Measurements from ENCODE around the gene CCDC171.
A peak's percentile ranks its signal among the peaks of the same experiment; 100 is the strongest.
"Not testable (repeated sequence)": the region's sequence is repeated elsewhere in the genome, so short reads cannot be mapped to it uniquely, and the experiment has no call there.

CCDC171 gene

GRCh38 chr9:15552636-15553527 is at the start of gene CCDC171:
Gene CCDC171, plus strand, starts transcription at chr9:15553043. Its CDS starts 11,046 bp downstream, at chr9:15564089.
- peak; percentile 60 to 74 for DNase-seq (ENCODE audit: low read depth in 2 of 2)

- DNase-seq (ENCODE audit: low read depth in 2 of 2), result no peak
Measured at GRCh38 chr9:15505921-15506320, 46.9 kb upstream of the CCDC171 start.

- peak; percentile 8 to 50 for DNase-seq (ENCODE audit: low read depth in 2 of 2)
Measured at GRCh38 chr9:15509931-15510788, 42.7 kb upstream of the CCDC171 start.

- DNase-seq (ENCODE audit: low read depth in 2 of 2), result peak; percentile 62 to 72
Measured at GRCh38 chr9:15510789-15511575, 41.9 kb upstream of the CCDC171 start, which contains the start of gene PSIP1. Gene PSIP1, minus strand, starts transcription at chr9:15510970. Its CDS starts 782 bp downstream, at chr9:15510188.

- no peak for DNase-seq (ENCODE audit: low read depth in 2 of 2)
Measured at GRCh38 chr9:15512204-15512603, 40.6 kb upstream of the CCDC171 start.

- no peak for DNase-seq (ENCODE audit: low read depth in 2 of 2)
Measured at GRCh38 chr9:15512889-15513288, 40.0 kb upstream of the CCDC171 start.

GRCh38 chr9:15513335-15513734 is 39.5 kb upstream of the CCDC171 start:
- DNase-seq (ENCODE audit: low read depth in 2 of 2), result no peak

- no peak for DNase-seq (ENCODE audit: low read depth in 2 of 2)
Measured at GRCh38 chr9:15519831-15520230, 33.0 kb upstream of the CCDC171 start.

- DNase-seq (ENCODE audit: low read depth in 2 of 2), result no peak
Measured at GRCh38 chr9:15521254-15521653, 31.6 kb upstream of the CCDC171 start.

GRCh38 chr9:15522130-15522755 is 30.6 kb upstream of the CCDC171 start:
- DNase-seq (ENCODE audit: low read depth in 2 of 2), result no peak

GRCh38 chr9:15524845-15525455 is 27.9 kb upstream of the CCDC171 start:
- no peak for DNase-seq (ENCODE audit: low read depth in 2 of 2)

- DNase-seq (ENCODE audit: low read depth in 2 of 2), result no peak
Measured at GRCh38 chr9:15525958-15526357, 26.9 kb upstream of the CCDC171 start.

- DNase-seq (ENCODE audit: low read depth in 2 of 2), result not testable (repeated sequence)
Measured at GRCh38 chr9:15527035-15527434, 25.8 kb upstream of the CCDC171 start.

- no peak for DNase-seq (ENCODE audit: low read depth in 2 of 2)
Measured at GRCh38 chr9:15529566-15530324, 23.1 kb upstream of the CCDC171 start.

- no peak for DNase-seq (ENCODE audit: low read depth in 2 of 2)
Measured at GRCh38 chr9:15531380-15531779, 21.5 kb upstream of the CCDC171 start.

GRCh38 chr9:15541872-15542271 is 11.0 kb upstream of the CCDC171 start:
- DNase-seq (ENCODE audit: low read depth in 2 of 2), result no peak

GRCh38 chr9:15542624-15543023 is 10.2 kb upstream of the CCDC171 start:
- DNase-seq (ENCODE audit: low read depth in 2 of 2), result no peak

- no peak for DNase-seq (ENCODE audit: low read depth in 2 of 2)
Measured at GRCh38 chr9:15543047-15543813, 9.6 kb upstream of the CCDC171 start.

GRCh38 chr9:15549611-15550010 is 3.2 kb upstream of the CCDC171 start:
- DNase-seq (ENCODE audit: low read depth in 2 of 2), result no peak

Data from stimulated activated CD8-positive, alpha-beta memory T cell treated with anti-CD3 and anti-CD28 coated beads, Interleukin-2, amount 100 ng/mL, for 1 hour (primary cell).